EL (cell line): ENCODE measurements around the gene ZNF653.
"Not testable (repeated sequence)": the region's sequence is repeated elsewhere in the genome, so short reads cannot be mapped to it uniquely, and the experiment has no call there.

Source experiments
- DNase-seq: peaks from one replicate; pipeline ENCODE4 v3.0.0-alpha.2; 2016

The ZNF653 gene

GRCh38 chr19:11453468-11454341, 51.9 kb downstream of the ZNF653 start:
- DNase-seq = no peak

- DNase-seq = no peak
These were observed 52.9 kb downstream of the ZNF653 start for GRCh38 chr19:11452620-11453310.

GRCh38 chr19:11451871-11452619, 53.6 kb downstream of the ZNF653 start:
- no peak for DNase-seq

- no peak for DNase-seq
These were observed 54.2 kb downstream of the ZNF653 start for GRCh38 chr19:11451327-11451870.

- DNase-seq = no peak
These were observed 54.9 kb downstream of the ZNF653 start for GRCh38 chr19:11450570-11451326.

- DNase-seq = no peak
These were observed 56.6 kb downstream of the ZNF653 start for GRCh38 chr19:11448923-11449554.

GRCh38 chr19:11448410-11448809, 57.2 kb downstream of the ZNF653 start:
- DNase-seq = no peak

- no peak for DNase-seq
These were observed 58.0 kb downstream of the ZNF653 start for GRCh38 chr19:11447347-11448262.

GRCh38 chr19:11446652-11447301, 58.9 kb downstream of the ZNF653 start:
- DNase-seq = peak; percentile 38

GRCh38 chr19:11446271-11446651, 59.4 kb downstream of the ZNF653 start:
- DNase-seq = no peak

- no peak for DNase-seq
These were observed 60.5 kb downstream of the ZNF653 start for GRCh38 chr19:11445141-11445540.

- DNase-seq = no peak
These were observed 61.6 kb downstream of the ZNF653 start for GRCh38 chr19:11444059-11444458.

- DNase-seq = no peak
These were observed 67.7 kb downstream of the ZNF653 start for GRCh38 chr19:11437955-11438354.

- DNase-seq = peak; percentile 42
These were observed 69.8 kb downstream of the ZNF653 start for GRCh38 chr19:11435833-11436313.

- peak; percentile 100 for DNase-seq
These were observed 70.4 kb downstream of the ZNF653 start, which contains the start of the genes ODAD3 and PRKCSH for GRCh38 chr19:11435057-11435832. ODAD3 (minus strand) TSS chr19:11435121; CDS start chr19:11435016, 105 bp downstream. PRKCSH (plus strand) TSS chr19:11435635; CDS start chr19:11436118, 483 bp downstream.

- DNase-seq = no peak
These were observed 71.0 kb downstream of the ZNF653 start for GRCh38 chr19:11434703-11435056.

GRCh38 chr19:11433526-11433925, 72.1 kb downstream of the ZNF653 start:
- not testable (repeated sequence) for DNase-seq
